OCI-LY3 (cell line): ENCODE results near the gene GPAT3.

Experiments used
- H2AFZ ChIP-seq: fragments of 200-600, 300-600 bp; shearing (Covaris generic); 2 replicates; pipeline ENCODE4 v1.6.0; 2014; ENCODE audit warnings: antibody characterized with exemption, low read depth, low read length
- H3K27ac ChIP-seq: fragments of 200-600, 300-600 bp; sonication (generic); 2 replicates; pipeline ENCODE4 v1.5.1; 2014; ENCODE audit warnings: mild to moderate bottlenecking, low read length, moderate library complexity, mixed read lengths
- H3K27me3 ChIP-seq: fragments of 200-600, 300-600 bp; sonication (generic); 2 replicates; pipeline ENCODE4 v1.6.1; 2014; ENCODE audit warnings: low read depth, low read length, mixed read lengths
- H3K36me3 ChIP-seq: fragments of 200-600, 300-600 bp; sonication (generic); replicated peaks from 2 replicates; pipeline ENCODE3; 2014; ENCODE audit warnings: low read depth, low read length, mixed read lengths
- H3K4me1 ChIP-seq: fragments of 300-600, 200-600 bp; sonication (generic); 2 replicates; pipeline ENCODE4 v1.6.1; 2014; ENCODE audit warnings: low read length, mixed read lengths
- H3K4me2 ChIP-seq: fragments of 200-600, 300-600 bp; sonication (generic); 2 replicates; pipeline ENCODE4 v1.6.1; 2014; ENCODE audit warnings: low read length, mixed read lengths
- H3K4me3 ChIP-seq: fragments of 300-600, 200-600 bp; sonication (generic); 2 replicates; pipeline ENCODE4 v1.5.1; 2014; ENCODE audit warnings: antibody characterized with exemption, mild to moderate bottlenecking, low read length, moderate library complexity
- H3K79me2 ChIP-seq: fragments of 300-600, 200-600 bp; shearing (Covaris generic); 2 replicates; pipeline ENCODE4 v1.6.1; 2014; ENCODE audit warnings: mild to moderate bottlenecking, low read length, mixed read lengths
- H3K9ac ChIP-seq: fragments of 300-600, 200-600 bp; shearing (Covaris generic); 2 replicates; pipeline ENCODE4 v1.6.0; 2014; ENCODE audit warnings: mild to moderate bottlenecking, low read length, moderate library complexity
- H3K9me3 ChIP-seq: fragments of 200-600, 300-600 bp; shearing (Covaris generic); 2 replicates; pipeline ENCODE4 v1.6.1; 2014; ENCODE audit warnings: low read length, mixed read lengths; ENCODE audit not compliant: insufficient read depth
- H4K20me1 ChIP-seq: fragments of 200-600, 300-600 bp; sonication (generic); 2 replicates; pipeline ENCODE4 v1.6.1; 2016; ENCODE audit warnings: low read length, mixed read lengths; ENCODE audit not compliant: insufficient read depth
- EZH2phosphoT487 ChIP-seq: fragments of 200-600 bp; shearing (Covaris generic); IDR thresholded peaks from 2 replicates; pipeline ENCODE4 v1.6.1; 2018; ENCODE audit warnings: antibody characterized with exemption, mixed run types, low read depth
- TF ChIP-seq, protein P1 (sequence below): fragments of 200-600, 300-600 bp; sonication (generic); IDR thresholded peaks from 2 replicates; pipeline ENCODE4 v1.5.1; 2014; ENCODE audit warnings: antibody characterized with exemption, low read length, low read depth

GPAT3 gene

DNA sequence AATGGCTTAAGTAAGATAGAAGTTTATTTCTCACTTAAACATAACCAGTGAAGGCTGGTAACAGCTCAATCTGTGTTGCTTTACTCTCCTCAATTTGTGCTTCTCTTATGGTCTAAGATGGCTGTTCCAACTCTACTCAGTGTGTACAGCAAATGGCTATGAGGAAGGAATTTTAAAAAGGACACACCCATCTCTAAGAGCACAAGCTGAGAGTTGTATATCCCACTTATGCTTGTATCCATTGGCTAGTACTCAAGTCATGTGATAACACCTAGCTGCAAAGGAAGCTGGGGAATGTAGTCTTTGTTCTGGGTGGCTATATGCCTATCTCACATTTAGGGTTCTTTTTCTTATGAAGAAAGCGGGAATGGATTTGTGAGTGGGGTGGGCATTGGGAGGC lies 63.3 kb downstream of the GPAT3 start:
- Histone ChIP-seq H3K36me3 (no peaks in the 10 kb centered on the region), H3K9ac (no peak overlapping the region), H4K20me1 (no peaks in the 10 kb centered on the region), H3K79me2 (no peaks in the 10 kb centered on the region), H3K4me2 (peak overlapping the region; percentile 20; the same call in 1 of the 2 replicates), H2AFZ (peak overlapping the region; percentile 50; the same call in 1 of the 2 replicates), H3K4me3 (no peak overlapping the region), H3K27ac (no peak overlapping the region), H3K4me1 (peaks cover 5% of the 10 kb centered on the region), H3K9me3 (no peaks in the 10 kb centered on the region), H3K27me3 (no peaks in the 10 kb centered on the region)
- no peak for TF ChIP-seq EZH2phosphoT487
- TF ChIP-seq, protein P1, sequence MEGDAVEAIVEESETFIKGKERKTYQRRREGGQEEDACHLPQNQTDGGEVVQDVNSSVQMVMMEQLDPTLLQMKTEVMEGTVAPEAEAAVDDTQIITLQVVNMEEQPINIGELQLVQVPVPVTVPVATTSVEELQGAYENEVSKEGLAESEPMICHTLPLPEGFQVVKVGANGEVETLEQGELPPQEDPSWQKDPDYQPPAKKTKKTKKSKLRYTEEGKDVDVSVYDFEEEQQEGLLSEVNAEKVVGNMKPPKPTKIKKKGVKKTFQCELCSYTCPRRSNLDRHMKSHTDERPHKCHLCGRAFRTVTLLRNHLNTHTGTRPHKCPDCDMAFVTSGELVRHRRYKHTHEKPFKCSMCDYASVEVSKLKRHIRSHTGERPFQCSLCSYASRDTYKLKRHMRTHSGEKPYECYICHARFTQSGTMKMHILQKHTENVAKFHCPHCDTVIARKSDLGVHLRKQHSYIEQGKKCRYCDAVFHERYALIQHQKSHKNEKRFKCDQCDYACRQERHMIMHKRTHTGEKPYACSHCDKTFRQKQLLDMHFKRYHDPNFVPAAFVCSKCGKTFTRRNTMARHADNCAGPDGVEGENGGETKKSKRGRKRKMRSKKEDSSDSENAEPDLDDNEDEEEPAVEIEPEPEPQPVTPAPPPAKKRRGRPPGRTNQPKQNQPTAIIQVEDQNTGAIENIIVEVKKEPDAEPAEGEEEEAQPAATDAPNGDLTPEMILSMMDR: no peak

GRCh38 chr4:83603129-83603528 lies 67.2 kb downstream of the GPAT3 start:
- H3K27me3 ChIP-seq: no peaks in the 10 kb centered on the region
- peaks cover 39% of the 10 kb centered on the region for H3K4me1 ChIP-seq
- H3K9me3 ChIP-seq: no peaks in the 10 kb centered on the region
- H3K4me2 ChIP-seq: no peak overlapping the region
- no peak overlapping the region for H2AFZ ChIP-seq
- no peaks in the 10 kb centered on the region for H3K79me2 ChIP-seq
- no peak overlapping the region for H3K9ac ChIP-seq
- no peak overlapping the region for H3K27ac ChIP-seq
- no peaks in the 10 kb centered on the region for H3K36me3 ChIP-seq
- no peaks in the 10 kb centered on the region for H4K20me1 ChIP-seq
- TF ChIP-seq, protein P1: no peak
- no peak for TF ChIP-seq EZH2phosphoT487
- no peak overlapping the region for H3K4me3 ChIP-seq

DNA sequence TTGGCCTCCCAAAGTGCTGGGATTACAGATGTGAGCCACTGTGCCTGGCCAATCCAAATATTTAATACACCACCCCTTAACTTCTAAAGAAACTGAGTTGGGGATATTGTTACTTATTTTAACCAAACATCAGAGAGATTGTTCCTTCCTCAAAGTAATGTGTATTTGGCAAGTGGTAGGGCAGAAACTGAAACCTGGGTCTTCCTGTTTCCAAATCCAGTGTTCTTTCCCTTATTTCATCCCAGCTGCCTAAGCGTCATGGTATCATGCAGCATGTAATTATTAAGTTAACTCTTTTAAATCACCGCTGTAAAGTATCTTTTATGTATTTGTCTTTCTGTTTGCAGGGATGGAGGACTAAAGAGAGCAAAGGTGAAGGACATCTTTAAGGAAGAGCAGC lies 68.4 kb downstream of the GPAT3 start:
- Histone ChIP-seq H3K27ac (no peak overlapping the region), H2AFZ (no peak overlapping the region), H3K4me2 (no peak overlapping the region), H3K4me1 (peaks cover 34% of the 10 kb centered on the region), H3K9ac (no peak overlapping the region), H3K4me3 (no peak overlapping the region), H3K9me3 (no peaks in the 10 kb centered on the region), H3K36me3 (no peaks in the 10 kb centered on the region), H4K20me1 (no peaks in the 10 kb centered on the region), H3K27me3 (no peaks in the 10 kb centered on the region), H3K79me2 (no peaks in the 10 kb centered on the region)
- no peak for TF ChIP-seq EZH2phosphoT487
- TF ChIP-seq, protein P1: no peak

GRCh38 chr4:83605210-83605609 lies 69.3 kb downstream of the GPAT3 start:
- no peaks in the 10 kb centered on the region for H3K79me2 ChIP-seq
- no peaks in the 10 kb centered on the region for H3K27me3 ChIP-seq
- no peaks in the 10 kb centered on the region for H4K20me1 ChIP-seq
- TF ChIP-seq EZH2phosphoT487: no peak
- TF ChIP-seq, protein P1: no peak
- H3K4me2 ChIP-seq: peak overlapping the region; percentile 21
- no peaks in the 10 kb centered on the region for H3K36me3 ChIP-seq
- H3K9me3 ChIP-seq: no peaks in the 10 kb centered on the region
- no peak overlapping the region for H3K9ac ChIP-seq
- no peak overlapping the region for H3K4me3 ChIP-seq
- H3K4me1 ChIP-seq: peaks cover 34% of the 10 kb centered on the region
- H3K27ac ChIP-seq: no peak overlapping the region
- no peak overlapping the region for H2AFZ ChIP-seq
